HFF-Myc (cell line): ENCODE measurements around the gene RBM39.

Experiments
- DNase-seq: peaks from one replicate; pipeline ENCODE4 v3.0.0-alpha.2; 2011; ENCODE audit warnings: low read depth; ENCODE audit errors: extremely low read depth
- H3K4me3 ChIP-seq: replicated peaks from 2 replicates; pipeline ENCODE4 v1.5.1; 2011; ENCODE audit warnings: low read depth, mild to moderate bottlenecking, control low read depth, low read length
- TF ChIP-seq, protein P1 (sequence below): IDR thresholded peaks from 2 replicates; pipeline ENCODE4 v1.5.1; 2012; ENCODE audit warnings: mild to moderate bottlenecking, low read depth, low read length, control low read depth; ENCODE audit errors: missing control alignments

Gene RBM39

DNA sequence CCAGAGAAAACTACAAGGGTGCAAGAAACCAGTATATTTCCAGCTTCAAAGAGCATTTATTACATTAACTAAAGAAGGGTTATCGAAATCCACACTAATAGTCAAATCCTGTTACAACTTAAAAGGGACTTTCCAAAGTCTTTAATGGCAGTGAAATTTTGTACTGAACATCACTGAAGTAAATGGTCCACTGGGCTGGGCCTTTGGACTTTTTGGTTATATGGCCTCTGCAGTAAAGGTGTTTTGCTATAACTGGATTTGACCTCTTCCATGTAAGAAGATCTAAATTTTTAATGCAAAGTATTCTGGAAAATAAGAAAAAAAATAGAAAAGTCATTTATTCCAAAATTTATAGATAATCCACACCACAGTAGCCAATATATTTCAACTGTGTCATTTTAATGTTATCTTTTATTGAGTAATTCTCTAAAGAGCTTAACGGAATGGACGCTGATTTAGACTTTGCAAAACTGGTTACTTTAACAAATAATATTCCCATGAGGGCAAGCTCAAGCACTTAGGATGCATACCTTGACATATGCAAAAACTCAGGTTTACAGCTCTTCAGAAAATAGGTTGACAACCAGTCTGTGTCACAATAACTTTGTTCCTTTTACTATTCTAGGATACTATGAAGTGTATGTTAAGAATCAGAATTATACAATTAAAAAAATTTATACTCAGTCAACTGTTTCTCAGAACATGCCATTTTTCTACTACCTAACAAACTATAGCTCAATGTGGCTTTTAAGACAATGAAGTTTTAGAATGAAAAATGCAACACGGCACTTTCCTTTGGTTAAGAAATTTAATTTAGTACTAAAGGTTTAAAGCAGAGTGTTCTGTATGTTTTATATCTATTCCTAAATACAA lies 7.0 kb downstream of the RBM39 start:
- H3K4me3 ChIP-seq, result no peak overlapping the region
- TF ChIP-seq, protein P1, sequence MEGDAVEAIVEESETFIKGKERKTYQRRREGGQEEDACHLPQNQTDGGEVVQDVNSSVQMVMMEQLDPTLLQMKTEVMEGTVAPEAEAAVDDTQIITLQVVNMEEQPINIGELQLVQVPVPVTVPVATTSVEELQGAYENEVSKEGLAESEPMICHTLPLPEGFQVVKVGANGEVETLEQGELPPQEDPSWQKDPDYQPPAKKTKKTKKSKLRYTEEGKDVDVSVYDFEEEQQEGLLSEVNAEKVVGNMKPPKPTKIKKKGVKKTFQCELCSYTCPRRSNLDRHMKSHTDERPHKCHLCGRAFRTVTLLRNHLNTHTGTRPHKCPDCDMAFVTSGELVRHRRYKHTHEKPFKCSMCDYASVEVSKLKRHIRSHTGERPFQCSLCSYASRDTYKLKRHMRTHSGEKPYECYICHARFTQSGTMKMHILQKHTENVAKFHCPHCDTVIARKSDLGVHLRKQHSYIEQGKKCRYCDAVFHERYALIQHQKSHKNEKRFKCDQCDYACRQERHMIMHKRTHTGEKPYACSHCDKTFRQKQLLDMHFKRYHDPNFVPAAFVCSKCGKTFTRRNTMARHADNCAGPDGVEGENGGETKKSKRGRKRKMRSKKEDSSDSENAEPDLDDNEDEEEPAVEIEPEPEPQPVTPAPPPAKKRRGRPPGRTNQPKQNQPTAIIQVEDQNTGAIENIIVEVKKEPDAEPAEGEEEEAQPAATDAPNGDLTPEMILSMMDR, result no peak
- DNase-seq, result no peak

DNA sequence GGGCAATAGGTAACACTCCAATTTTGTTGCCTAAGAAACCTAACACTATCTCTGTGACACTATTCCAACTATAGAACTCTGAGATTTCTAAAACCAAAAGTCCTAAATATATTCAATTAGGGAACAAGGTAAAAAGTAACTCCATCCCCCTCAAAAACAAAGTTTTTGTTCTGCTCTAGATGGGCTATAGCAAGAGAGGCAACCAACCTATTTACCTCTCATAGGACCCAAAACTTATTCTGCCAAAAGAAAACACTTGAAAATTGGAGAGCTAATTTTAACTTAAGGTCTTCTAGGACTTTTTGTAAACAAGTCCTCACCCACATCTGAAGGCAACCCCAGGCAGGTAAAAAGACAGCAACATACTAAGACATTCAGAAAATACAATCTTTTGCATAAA lies 7.7 kb downstream of the RBM39 start:
- TF ChIP-seq, protein P1, result no peak
- H3K4me3 ChIP-seq, result no peak overlapping the region
- no peak for DNase-seq

DNA sequence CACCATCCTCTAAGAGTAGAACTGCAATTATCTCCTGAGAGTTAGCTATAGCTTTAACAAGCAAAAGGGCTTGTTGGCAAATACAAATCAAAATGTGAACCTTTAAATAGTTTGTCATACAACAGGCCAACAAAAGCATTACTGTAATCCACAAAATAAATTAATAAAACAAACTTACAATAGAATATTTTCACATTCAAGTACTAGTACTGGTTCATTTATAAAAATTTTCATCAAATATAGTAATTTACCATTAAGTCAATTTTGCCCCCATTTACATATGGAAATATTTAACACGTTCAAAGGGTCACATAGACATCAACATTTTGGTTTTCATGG lies 9.4 kb downstream of the RBM39 start:
- DNase-seq, result no peak
- TF ChIP-seq, protein P1, result no peak
- H3K4me3 ChIP-seq, result no peak overlapping the region

DNA sequence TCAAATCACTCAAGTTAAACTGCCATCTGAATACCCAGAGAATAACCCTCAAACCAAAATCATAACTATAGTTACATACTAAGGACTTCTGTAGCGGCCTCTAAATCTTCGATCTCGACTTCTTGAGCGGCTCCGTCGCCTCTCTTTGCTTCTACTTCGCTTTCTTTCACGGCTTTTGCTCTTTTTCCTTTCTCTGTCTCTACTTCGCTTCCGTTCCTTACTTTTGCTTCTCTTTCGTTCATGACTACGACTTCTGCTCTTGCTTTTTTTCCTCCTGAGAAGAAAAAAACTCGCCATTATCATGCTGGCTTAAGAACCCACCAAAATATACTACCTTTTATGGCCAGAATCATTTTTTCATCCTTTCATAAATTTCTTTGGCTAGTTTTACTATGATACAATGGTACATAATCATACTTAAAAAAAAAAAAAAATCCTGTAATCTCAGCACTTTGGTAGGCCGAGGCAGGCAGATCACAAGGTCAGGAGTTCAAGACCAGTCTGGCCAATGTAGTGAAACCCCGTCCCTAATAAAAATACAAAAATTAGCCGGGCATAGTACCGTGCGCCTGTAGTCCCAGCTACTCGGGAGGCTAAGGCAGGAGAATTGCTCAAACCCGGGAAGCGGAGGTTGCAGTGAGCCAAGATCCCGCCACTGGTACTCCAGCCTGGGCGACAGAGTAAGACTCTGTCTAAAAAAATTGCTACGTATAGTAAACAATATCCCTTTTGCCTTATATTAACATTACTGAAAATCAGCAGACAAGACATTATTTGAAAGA lies 10.0 kb downstream of the RBM39 start:
- DNase-seq, result no peak

DNA sequence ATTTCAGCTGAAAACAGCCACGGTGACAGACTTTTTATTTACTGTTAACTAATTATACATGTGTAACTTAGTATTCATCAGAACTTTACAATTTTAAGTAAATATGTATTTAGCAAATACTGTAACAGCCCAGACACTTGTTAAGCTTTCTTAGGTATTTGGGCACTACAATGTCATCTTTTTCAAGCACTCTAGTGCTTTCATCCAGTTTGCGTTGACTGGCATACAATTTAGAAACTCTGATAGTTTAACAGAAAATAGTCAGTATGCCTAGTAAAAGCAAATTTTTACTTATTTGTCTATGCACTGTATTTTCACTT lies 10.6 kb downstream of the RBM39 start:
- TF ChIP-seq, protein P1, result no peak
- H3K4me3 ChIP-seq, result no peak overlapping the region
- no peak for DNase-seq

More for the DNA sequence above, 10.0 kb downstream of the RBM39 start:
- H3K4me3 ChIP-seq, result no peak overlapping the region
- TF ChIP-seq, protein P1, result no peak

DNA sequence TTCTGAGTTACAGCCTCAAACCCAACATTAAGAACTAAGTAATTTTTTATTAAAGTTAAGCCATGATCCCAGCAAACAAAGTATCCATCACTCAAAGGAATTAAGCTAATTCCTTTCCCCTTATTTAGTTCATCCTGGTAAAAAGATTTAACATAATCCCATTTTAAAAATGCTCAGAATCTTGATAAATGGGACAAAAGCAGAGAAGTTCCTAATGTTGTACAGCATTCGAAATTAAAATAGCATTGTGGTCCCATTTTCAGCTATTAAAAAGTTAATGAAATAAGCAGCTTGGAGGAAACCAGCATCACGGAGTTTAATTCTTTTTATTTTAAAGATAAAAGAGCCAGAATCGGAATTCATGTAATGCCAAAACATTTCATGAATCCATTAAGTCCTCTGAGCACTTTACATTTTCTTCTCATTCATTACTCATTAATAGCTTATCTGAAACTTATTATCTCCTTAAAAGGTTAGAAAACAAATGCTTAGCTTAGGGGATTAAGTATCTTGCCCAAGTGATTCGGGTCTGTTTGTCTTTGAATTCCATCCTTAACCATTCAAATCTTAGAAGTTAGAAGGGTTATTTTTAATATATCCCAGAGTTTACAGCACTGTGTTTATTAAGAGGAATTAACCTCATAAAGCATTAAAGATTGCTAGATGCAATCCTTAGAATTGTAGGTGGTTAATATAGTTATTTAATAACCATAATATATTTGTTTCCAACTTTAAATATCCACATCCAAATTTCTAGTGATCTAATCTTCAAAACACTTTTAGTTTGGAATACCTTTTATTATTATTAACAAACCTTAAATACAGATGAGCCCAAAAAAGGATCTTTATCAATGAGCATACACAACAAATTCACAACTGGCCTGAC lies 11.2 kb downstream of the RBM39 start:
- no peak for DNase-seq
- TF ChIP-seq, protein P1, result no peak
- no peak overlapping the region for H3K4me3 ChIP-seq
